K562 (cell line): Measurements from ENCODE around the gene TMA7B. TPM values are rescaled to one million over a fixed set of nuclear protein-coding genes. Genes with fewer than 3 reads are reported as not detected.

Experiments used
- BRD9 ChIP-seq: fragments of 450-650 bp; IDR thresholded peaks from 2 replicates; pipeline ENCODE4 v1.6.1; 2018; ENCODE audit warnings: low read depth; ENCODE audit not compliant: partially characterized antibody
- CTCFL ChIP-seq: IDR thresholded peaks from 2 replicates; pipeline ENCODE4 v1.6.1; 2011; ENCODE audit warnings: borderline replicate concordance, low read depth, mild to moderate bottlenecking, moderate library complexity, low read length; ENCODE audit not compliant: insufficient read depth, poor library complexity, severe bottlenecking
- HNRNPH1 ChIP-seq: fragments of 200-400 bp; formaldehyde crosslinking; optimal IDR thresholded peaks from 2 replicates; pipeline ENCODE3; 2017; ENCODE audit warnings: low read depth, mild to moderate bottlenecking, low read length, moderate library complexity
- MYBL2 ChIP-seq, 2 experiments: fragments of 450-650 bp in 1 of 2; sonication (generic) in 1 of 2; formaldehyde crosslinking in 1 of 2; IDR thresholded peaks; 2 replicates each; pipeline versions ENCODE4 v1.6.1 to v1.8.1; 2017 to 2022; ENCODE audit warnings: borderline replicate concordance in 1 of 2, inconsistent platforms in 1 of 2, low read depth in 1 of 2, mild to moderate bottlenecking in 1 of 2, missing genetic modification reagents in 1 of 2, moderate library complexity in 1 of 2
- POU5F1 ChIP-seq: fragments of 150-350 bp; IDR thresholded peaks from 2 replicates; pipeline ENCODE4 v1.6.1; 2014; ENCODE audit warnings: borderline replicate concordance, low read length, low read depth, mild to moderate bottlenecking; ENCODE audit not compliant: partially characterized antibody
- RHOXF2B ChIP-seq: fragments of 250-450 bp; sonication (Bioruptor Pico); conservative IDR thresholded peaks from 2 replicates; pipeline ENCODE4 v1.5.1; 2021
- SREBF1 ChIP-seq: fragments of 150-350 bp; IDR thresholded peaks from 2 replicates; pipeline ENCODE4 v1.6.1; 2014; ENCODE audit warnings: antibody characterized with exemption, low read depth, low read length, borderline replicate concordance
- polyA plus RNA-seq, 8 experiments: library from polyadenylated mRNA; depleted of rRNA in 4 of 8; stranded (reverse) in 5 of 8; unstranded in 3 of 8; fragments of >200 nt; fragmentation: Nextera tagmentation in 2 of 8; fragmentation: Illumina TruSeq in 1 of 8; extraction: Ambion mirVana in 2 of 8; extraction: Trizol in 1 of 8; gene quantifications; 2 replicates each; pipeline versions ENCODE4 v1.2.1 to v1.2.3, GENCODE V29; 2011 to 2014; ENCODE audit warnings: inconsistent platforms in 1 of 8, missing spikeins in 1 of 8
- total RNA-seq, 7 experiments: library from RNA; depleted of rRNA in 6 of 7; stranded (reverse); fragments of >200 nt in 6 of 7; fragmentation: Illumina TruSeq in 2 of 7; extraction: Trizol in 2 of 7; gene quantifications; 2 replicates each; pipeline versions ENCODE4 v1.2.1 to v1.2.3, GENCODE V29; 2011 to 2021; ENCODE audit warnings: low replicate concordance in 1 of 7
- TF ChIP-seq, protein P1 (sequence below): fragments of 250-450 bp; sonication (Bioruptor Pico); IDR thresholded peaks from 2 replicates; pipeline ENCODE4 v1.8.0; 2022; ENCODE audit warnings: moderate library complexity, mild to moderate bottlenecking, inconsistent platforms
- TF ChIP-seq, protein P2 (sequence below): fragments of 450-650 bp; IDR thresholded peaks from 2 replicates; pipeline ENCODE4 v1.6.1; 2016; ENCODE audit warnings: missing biosample characterization, missing genetic modification characterization
- TF ChIP-seq, protein P3 (sequence below): fragments of 250-450 bp; sonication (Bioruptor Pico); IDR thresholded peaks from 2 replicates; pipeline ENCODE4 v1.5.0; 2021; ENCODE audit warnings: mild to moderate bottlenecking, moderate library complexity
- TF ChIP-seq, protein P4 (sequence below): fragments of 150-350 bp; conservative IDR thresholded peaks from 2 replicates; pipeline ENCODE4 v1.6.1; 2014; ENCODE audit warnings: low read length

The TMA7B gene
- total and polyA plus RNA-seq, 9 of the 15 experiments (the other 6 are each of a cell fraction or from before 2014, with no cell fraction given), result 5.6 to 14.2 (median 11.8) TPM

DNA sequence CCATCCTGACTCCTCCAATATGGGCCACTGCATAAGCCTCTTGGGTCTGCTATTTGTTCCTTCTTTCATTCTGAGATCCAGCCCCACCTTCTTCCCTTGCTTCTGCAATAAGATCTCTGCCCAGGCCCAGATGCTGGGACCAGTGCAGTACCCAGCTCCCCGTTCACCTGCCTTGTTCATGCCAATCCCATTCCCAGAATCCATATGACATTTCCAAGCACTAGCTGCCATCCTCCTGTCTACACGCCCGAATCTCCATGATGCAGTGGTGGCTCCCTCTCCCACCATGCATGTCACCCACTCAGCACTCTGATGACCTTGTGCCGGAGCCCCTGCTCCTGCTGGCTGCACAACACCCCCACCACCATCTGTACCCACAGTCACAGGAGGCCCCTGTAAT is 23.1 kb downstream of the TMA7B start (continued):
- TF ChIP-seq, protein P1, sequence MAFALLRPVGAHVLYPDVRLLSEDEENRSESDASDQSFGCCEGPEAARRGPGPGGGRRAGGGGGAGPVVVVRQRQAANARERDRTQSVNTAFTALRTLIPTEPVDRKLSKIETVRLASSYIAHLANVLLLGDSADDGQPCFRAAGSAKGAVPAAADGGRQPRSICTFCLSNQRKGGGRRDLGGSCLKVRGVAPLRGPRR (CRISPR knock-in tag), result no peak
- TF ChIP-seq, protein P2, sequence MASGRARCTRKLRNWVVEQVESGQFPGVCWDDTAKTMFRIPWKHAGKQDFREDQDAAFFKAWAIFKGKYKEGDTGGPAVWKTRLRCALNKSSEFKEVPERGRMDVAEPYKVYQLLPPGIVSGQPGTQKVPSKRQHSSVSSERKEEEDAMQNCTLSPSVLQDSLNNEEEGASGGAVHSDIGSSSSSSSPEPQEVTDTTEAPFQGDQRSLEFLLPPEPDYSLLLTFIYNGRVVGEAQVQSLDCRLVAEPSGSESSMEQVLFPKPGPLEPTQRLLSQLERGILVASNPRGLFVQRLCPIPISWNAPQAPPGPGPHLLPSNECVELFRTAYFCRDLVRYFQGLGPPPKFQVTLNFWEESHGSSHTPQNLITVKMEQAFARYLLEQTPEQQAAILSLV (tag), result no peak
- TF ChIP-seq MYBL2 (IDR thresholded peaks at IDR 0.05; ENCODE audit: low read depth) (no peak), MYBL2 (CRISPR knock-in tag; IDR thresholded peaks at IDR 0.05; ENCODE audit: borderline replicate concordance) (no peak), POU5F1 (no peak), SREBF1 (no peak), RHOXF2B (no peak), CTCFL (no peak), HNRNPH1 (no peak), BRD9 (no peak)
- TF ChIP-seq, protein P3, sequence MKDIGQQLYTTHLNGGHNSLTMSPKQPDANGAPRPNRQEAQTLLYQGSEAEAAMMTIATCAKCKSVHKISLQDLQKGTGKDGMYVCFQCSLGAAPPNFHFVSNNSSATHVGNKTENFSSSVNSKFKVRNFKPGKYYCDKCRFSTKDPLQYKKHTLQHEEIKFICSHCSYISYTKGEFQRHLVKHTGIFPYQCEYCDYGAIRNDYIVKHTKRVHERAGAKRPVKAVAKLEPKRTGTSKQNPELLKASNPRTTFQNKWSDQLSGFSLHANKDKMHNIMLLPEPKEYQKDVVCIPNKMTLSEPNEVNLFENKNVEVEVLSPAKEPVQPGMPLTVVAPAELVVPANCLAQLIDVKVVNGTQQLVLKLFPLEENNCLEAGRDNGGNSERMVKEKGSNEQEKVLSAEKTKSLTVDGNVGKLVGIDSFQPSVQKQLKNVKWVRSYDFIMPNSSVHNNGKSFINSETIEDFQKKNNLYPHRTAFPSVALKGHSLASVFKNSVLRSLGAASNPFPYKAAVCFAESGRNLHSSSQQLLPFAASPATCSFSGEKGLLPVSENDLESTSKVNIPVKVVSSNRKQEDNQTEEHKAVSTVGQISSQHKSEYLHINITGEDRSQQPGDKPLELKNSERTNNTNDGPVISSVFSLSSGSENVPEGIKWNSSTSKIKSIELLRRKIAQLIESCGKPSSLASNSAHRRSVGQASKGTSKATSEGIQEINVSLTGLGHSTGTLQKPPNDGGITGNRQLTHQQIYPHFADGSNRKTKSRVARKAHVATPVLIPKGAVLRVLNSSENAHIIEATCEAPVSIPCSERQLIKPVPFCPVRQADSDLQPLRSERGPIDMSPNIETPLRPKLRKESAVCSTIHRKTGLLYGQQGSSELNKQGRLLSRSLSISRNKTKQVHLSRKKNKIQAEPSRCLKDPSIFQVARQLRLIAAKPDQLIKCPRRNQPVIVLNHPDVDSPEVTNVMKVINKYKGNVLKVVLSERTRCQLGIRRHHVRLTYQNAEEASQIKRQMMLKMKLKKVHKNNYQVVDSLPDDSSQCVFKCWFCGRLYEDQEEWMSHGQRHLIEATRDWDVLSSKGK (CRISPR knock-in tag), result no peak
- TF ChIP-seq, protein P4, sequence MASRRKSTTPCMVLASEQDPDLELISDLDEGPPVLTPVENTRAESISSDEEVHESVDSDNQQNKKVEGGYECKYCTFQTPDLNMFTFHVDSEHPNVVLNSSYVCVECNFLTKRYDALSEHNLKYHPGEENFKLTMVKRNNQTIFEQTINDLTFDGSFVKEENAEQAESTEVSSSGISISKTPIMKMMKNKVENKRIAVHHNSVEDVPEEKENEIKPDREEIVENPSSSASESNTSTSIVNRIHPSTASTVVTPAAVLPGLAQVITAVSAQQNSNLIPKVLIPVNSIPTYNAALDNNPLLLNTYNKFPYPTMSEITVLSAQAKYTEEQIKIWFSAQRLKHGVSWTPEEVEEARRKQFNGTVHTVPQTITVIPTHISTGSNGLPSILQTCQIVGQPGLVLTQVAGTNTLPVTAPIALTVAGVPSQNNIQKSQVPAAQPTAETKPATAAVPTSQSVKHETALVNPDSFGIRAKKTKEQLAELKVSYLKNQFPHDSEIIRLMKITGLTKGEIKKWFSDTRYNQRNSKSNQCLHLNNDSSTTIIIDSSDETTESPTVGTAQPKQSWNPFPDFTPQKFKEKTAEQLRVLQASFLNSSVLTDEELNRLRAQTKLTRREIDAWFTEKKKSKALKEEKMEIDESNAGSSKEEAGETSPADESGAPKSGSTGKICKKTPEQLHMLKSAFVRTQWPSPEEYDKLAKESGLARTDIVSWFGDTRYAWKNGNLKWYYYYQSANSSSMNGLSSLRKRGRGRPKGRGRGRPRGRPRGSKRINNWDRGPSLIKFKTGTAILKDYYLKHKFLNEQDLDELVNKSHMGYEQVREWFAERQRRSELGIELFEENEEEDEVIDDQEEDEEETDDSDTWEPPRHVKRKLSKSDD, result no peak
